C1 segment of cervical spinal cord (tissue), 14 donors: Measurements from ENCODE around the gene BTG2.
A peak's percentile ranks its signal among the peaks of the same experiment; 100 is the strongest.
"Not testable (repeated sequence)": the region's sequence is repeated elsewhere in the genome, so short reads cannot be mapped to it uniquely, and the experiment has no call there.

Source experiments
- DNase-seq, 14 donors: peaks; one replicate each; lab custom pipeline; 2025; lab: John Stamatoyannopoulos, UW

The BTG2 gene

GRCh38 chr1:203291201-203292096 lies 13.9 kb upstream of the BTG2 start:
- DNase-seq, result peak in 5 of 14 donors; percentile 38 to 60 (median 48)

DNA sequence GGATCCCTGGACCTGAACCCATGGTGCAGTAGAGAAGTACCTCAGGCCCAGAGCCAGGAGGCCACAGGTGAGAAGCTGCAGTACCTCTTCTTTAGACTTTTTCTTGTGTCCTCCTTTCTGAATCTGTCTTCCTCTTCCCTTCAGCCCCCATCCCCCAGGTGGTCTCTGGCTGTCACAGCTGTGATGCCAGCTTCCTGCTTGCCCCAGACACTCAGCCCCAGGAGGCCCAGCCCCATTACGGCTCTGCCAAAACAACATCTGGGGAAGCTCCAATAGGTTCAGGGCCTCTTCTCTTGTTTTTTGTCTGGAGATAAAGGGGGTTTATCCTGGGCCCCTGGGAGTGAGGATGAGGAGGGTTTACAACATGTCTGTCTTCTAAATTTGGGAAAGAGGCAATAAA lies 9.5 kb upstream of the BTG2 start:
- no peak for DNase-seq

- no peak for DNase-seq
Observed at GRCh38 chr1:203296460-203297073, 8.8 kb upstream of the BTG2 start.

DNA sequence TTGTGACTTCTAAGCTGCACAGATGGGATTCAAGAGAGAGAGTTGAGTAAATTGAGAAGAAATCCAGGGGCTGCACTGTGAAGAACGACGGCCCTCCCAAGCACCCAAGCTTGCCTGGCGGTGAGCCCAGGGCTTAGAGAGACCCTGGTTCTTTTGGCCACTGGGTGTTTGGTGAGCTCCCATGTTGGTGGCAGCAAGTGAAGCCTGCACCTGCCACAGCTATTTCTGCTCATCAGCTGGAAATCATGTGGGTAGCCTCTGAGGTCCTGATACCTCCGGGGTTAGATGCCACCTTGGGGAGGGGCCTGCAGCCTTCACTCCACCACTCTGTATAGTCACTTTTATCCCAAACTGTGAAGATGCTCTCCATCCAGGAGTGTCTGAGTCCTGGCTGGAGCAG lies 6.2 kb upstream of the BTG2 start:
- no peak for DNase-seq

DNA sequence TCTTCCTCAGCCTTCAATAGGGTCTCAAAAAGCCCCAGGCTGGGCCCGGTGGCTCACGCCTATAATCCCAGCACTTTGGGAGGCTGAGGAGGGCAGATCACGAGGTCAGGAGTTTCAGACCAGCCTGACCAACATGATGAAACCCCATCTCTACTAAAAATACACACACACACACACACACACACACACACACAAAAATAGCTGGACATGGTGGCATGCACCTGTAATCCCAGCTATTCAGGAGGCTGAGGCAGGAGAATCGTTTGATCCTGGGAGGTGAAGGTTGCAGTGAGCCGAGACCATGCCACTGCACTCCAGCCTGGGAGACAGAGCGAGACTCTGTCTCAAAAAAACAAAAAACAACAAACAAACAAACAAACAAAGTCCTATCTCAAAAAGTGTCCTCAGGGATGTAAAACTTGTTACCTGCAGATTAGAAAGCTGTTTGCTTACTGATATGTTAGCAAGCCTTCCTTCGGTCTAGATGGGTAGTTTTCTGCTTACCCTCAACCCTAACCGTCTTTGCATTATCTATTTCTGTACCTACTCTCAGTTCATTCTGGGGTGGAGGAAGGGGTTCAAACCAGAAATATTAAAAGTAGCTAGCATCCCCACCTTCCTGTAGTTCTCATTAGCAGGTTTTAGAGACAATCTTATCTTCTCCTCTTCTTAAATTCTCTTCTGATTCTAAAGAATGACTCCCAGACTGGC lies 5.4 kb upstream of the BTG2 start:
- not testable (repeated sequence) for DNase-seq

GRCh38 chr1:203300441-203301330 lies 4.6 kb upstream of the BTG2 start:
- no peak for DNase-seq

DNA sequence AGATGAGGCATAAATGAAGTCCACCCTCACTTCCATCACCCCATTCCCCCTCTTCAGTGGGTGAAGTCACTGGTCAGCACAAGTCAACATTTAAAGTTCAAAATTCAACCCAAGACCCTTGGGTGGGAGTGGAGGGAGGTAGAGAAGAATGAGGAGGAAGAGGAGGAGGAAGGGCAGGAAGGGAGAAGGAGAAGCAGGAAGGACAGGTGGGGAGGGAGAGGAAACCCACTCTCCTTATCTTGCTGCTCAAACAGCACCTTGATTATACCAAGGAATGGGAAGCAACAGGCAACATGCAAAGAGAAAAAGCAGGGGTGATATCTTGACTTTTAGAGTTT lies 4.0 kb upstream of the BTG2 start:
- no peak for DNase-seq

GRCh38 chr1:203302456-203302855 lies 2.9 kb upstream of the BTG2 start:
- DNase-seq, result no peak

DNA sequence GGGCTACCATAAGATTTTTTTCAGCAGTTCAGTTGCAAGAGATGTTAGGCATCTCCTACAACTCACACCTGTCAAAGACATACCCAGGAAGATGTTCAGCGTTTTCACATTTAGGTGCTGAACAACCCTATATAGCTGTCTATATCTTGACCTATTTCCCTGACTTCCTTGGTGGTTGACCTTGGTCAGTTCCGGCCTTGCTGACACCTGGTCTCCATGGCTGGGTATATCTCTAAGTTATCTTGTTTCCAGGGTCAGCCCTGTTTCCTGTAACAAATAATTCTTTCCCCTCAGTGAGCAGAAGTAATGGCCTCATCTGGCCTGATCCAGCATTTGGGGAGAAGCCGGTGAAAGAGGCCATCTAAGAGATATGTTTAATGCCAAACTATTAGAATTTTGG lies 2.4 kb upstream of the BTG2 start:
- DNase-seq, result no peak

DNA sequence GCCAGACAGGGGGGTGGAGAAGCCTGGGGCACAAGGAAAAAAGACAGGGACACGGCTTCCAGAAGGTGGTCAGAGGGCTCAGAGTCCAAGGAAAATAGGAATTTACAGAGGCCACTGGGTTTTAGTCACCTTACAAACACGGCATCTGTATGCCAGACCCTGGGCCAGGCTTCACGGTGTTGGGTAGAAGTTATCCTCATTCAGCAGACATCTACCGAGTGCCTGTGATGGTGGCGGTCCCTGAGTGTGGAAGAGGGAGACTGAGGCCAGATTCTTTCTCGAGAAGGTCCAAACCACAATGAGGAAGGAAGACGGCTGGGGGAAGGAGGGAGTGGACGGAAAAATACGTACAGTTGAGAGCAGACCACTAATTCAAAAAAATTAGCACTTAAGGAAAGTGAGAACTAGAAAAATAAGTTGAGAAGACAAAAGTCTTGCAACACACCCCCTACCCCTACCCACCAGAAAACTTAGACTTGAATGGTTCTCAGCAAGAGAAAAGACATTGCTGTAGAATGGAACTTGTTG lies 864 bp upstream of the BTG2 start:
- DNase-seq, result peak in 3 of 14 donors; percentile 24 to 42 (median 39)

DNA sequence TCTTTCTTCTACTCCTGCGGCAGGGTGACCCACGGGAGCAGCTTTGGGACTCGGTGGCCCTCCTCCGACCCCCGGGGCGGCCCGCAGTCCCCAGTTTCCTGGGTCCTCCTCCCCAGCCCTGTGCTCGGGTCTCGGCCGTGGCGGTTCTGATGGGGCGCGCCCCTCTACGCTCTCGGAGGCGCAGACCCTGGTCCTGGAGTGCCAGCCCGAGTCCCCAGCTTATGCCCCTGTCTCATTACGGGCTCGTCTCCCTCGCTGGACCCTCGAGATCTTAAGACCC lies 430 bp downstream of the BTG2 start:
- DNase-seq, result peak in 1 of 14 donors; percentile 60

- DNase-seq, result peak in 12 of 14 donors; percentile 42 to 84 (median 70)
Observed at GRCh38 chr1:203306089-203306964, 1.0 kb downstream of the BTG2 start.

DNA sequence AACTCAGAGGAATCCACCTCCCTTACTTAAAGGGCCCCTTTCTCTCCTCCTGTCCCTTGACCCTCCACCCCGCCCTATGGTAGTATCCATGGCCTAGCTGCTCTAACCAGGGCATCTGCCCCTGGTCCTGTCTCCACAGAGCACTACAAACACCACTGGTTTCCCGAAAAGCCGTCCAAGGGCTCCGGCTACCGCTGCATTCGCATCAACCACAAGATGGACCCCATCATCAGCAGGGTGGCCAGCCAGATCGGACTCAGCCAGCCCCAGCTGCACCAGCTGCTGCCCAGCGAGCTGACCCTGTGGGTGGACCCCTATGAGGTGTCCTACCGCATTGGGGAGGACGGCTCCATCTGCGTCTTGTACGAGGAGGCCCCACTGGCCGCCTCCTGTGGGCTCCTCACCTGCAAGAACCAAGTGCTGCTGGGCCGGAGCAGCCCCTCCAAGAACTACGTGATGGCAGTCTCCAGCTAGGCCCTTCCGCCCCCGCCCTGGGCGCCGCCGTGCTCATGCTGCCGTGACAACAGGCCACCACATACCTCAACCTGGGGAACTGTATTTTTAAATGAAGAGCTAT lies 1.7 kb downstream of the BTG2 start:
- peak in 5 of 14 donors; percentile 36 to 69 (median 65) for DNase-seq

GRCh38 chr1:203307641-203308126 lies 2.4 kb downstream of the BTG2 start:
- DNase-seq, result no peak

DNA sequence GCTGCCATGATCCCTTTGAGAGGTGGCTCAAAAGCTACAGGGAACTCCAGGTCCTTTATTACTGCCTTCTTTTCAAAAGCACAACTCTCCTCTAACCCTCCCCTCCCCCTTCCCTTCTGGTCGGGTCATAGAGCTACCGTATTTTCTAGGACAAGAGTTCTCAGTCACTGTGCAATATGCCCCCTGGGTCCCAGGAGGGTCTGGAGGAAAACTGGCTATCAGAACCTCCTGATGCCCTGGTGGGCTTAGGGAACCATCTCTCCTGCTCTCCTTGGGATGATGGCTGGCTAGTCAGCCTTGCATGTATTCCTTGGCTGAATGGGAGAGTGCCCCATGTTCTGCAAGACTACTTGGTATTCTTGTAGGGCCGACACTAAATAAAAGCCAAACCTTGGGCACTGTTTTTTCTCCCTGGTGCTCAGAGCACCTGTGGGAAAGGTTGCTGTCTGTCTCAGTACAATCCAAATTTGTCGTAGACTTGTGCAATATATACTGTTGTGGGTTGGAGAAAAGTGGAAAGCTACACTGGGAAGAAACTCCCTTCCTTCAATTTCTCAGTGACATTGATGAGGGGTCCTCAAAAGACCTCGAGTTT lies 3.1 kb downstream of the BTG2 start:
- no peak for DNase-seq

- no peak for DNase-seq
Observed at GRCh38 chr1:203308923-203309331, 3.6 kb downstream of the BTG2 start.

GRCh38 chr1:203311368-203312301 lies 6.3 kb downstream of the BTG2 start:
- no peak for DNase-seq

DNA sequence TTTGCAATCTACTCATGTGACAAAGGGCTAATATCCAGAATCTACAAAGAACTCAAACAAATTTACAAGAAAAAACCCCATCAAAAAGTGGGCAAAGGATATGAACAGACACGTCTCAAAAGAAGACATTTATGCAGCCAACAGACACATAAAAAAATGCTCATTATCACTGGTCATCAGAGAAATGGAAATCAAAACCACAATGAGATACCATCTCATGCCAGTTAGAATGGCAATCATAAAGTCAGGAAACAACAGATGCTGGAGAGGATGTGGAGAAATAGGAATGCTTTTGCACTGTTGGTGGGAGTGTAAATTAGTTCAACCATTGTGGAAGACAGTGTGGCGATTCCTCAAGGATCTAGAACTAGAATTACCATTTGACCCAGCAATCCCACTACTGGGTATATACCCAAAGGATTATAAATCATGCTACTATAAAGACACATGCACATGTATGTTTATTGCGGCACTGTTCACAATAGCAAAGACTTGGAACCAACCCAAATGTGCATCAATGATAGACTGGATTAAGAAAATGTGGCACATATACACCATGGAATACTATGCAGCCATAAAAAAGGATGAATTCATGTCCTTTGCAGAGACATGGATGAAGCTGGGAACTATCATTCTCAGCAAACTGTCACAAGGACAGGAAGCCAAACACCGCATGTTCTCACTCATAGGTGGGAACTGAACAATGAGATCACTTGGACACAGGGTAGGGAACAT lies 8.9 kb downstream of the BTG2 start:
- not testable (repeated sequence) for DNase-seq
